A549 (cell line): ENCODE data around the gene MRTO4.
"Not testable (repeated sequence)": the region's sequence is repeated elsewhere in the genome, so short reads cannot be mapped to it uniquely, and the experiment has no call there.

ENCODE experiments used
- CHD4 ChIP-seq: fragments of 200-600 bp; sonication (generic); IDR thresholded peaks from 2 replicates; pipeline ENCODE4 v1.6.1; 2016; ENCODE audit warnings: antibody characterized with exemption, mild to moderate bottlenecking, borderline replicate concordance
- MYC ChIP-seq: IDR thresholded peaks from 2 replicates; pipeline ENCODE4 v1.6.1; 2012; ENCODE audit warnings: mild to moderate bottlenecking, inconsistent platforms, low read length, improper control_type of control experiment, borderline replicate concordance
- POLR2A ChIP-seq: IDR thresholded peaks from 2 replicates; pipeline ENCODE4 v1.6.1; 2012; ENCODE audit warnings: mild to moderate bottlenecking, low read length
- RCOR1 ChIP-seq: fragments of 150-350 bp; IDR thresholded peaks from 2 replicates; pipeline ENCODE4 v1.6.1; 2014; ENCODE audit warnings: antibody characterized with exemption, low read length, low read depth
- RNF2 ChIP-seq: fragments of 200-600 bp; sonication (generic); IDR thresholded peaks from 2 replicates; pipeline ENCODE4 v1.6.1; 2016; ENCODE audit warnings: low read depth, mild to moderate bottlenecking, antibody characterized with exemption, moderate library complexity, borderline replicate concordance
- TP53 ChIP-seq: fragments of 250-450 bp; sonication (Bioruptor Pico); IDR thresholded peaks from 2 replicates; pipeline ENCODE4 v1.5.0; 2021; ENCODE audit warnings: mild to moderate bottlenecking, moderate library complexity
- TF ChIP-seq, protein P1 (sequence below): fragments of 200-600 bp; sonication (generic); IDR thresholded peaks from 2 replicates; pipeline ENCODE4 v1.6.1; 2016; ENCODE audit warnings: antibody characterized with exemption, mild to moderate bottlenecking, moderate library complexity
- TF ChIP-seq, protein P2 (sequence below): fragments of >200 bp; sonication (Bioruptor Twin); formaldehyde crosslinking; IDR thresholded peaks from 3 replicates; pipeline ENCODE4 v1.5.1; 2016

DNA sequence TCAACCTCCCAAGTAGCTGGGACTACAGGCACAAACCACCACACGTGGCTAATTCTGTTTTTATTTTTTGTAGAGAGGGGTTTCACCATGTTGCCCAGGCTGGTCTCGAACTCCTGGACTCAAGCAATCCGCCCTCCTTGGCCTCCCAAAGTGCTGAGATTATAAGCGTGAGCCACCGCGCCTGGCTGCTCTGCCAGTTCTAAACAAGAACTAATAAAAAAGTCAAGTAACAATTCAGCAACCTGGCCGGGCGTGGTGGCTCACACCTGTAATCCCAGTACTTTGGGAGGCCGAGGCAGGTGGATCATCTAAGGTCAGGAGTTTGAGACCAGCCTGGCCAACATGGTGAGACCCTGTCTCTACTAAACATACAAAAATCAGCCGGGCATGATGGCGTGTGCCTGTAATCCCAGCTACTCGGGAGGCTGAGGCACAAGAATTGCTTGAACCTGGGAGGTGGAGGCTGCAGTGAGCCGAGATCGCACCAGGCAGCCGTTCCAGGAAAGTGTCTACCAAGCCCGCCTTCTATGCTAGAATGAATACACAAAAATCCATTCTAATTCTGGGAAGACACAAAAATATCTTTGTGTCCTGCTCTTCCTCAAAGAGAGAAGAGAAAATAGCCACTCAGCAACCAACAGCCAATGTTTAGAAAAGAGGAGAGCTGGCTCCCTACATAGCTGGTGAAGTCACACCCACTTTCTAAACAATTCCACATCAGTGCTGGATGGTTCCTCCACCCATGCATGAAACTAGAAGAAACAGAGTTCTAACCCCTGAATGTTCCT is 19.7 kb upstream of the MRTO4 start:
- TF ChIP-seq CHD4; RCOR1; POLR2A; TP53 (CRISPR knock-in tag); RNF2; MYC: not testable (repeated sequence)
- TF ChIP-seq, protein P1, sequence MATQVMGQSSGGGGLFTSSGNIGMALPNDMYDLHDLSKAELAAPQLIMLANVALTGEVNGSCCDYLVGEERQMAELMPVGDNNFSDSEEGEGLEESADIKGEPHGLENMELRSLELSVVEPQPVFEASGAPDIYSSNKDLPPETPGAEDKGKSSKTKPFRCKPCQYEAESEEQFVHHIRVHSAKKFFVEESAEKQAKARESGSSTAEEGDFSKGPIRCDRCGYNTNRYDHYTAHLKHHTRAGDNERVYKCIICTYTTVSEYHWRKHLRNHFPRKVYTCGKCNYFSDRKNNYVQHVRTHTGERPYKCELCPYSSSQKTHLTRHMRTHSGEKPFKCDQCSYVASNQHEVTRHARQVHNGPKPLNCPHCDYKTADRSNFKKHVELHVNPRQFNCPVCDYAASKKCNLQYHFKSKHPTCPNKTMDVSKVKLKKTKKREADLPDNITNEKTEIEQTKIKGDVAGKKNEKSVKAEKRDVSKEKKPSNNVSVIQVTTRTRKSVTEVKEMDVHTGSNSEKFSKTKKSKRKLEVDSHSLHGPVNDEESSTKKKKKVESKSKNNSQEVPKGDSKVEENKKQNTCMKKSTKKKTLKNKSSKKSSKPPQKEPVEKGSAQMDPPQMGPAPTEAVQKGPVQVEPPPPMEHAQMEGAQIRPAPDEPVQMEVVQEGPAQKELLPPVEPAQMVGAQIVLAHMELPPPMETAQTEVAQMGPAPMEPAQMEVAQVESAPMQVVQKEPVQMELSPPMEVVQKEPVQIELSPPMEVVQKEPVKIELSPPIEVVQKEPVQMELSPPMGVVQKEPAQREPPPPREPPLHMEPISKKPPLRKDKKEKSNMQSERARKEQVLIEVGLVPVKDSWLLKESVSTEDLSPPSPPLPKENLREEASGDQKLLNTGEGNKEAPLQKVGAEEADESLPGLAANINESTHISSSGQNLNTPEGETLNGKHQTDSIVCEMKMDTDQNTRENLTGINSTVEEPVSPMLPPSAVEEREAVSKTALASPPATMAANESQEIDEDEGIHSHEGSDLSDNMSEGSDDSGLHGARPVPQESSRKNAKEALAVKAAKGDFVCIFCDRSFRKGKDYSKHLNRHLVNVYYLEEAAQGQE: not testable (repeated sequence)
- TF ChIP-seq, protein P2, sequence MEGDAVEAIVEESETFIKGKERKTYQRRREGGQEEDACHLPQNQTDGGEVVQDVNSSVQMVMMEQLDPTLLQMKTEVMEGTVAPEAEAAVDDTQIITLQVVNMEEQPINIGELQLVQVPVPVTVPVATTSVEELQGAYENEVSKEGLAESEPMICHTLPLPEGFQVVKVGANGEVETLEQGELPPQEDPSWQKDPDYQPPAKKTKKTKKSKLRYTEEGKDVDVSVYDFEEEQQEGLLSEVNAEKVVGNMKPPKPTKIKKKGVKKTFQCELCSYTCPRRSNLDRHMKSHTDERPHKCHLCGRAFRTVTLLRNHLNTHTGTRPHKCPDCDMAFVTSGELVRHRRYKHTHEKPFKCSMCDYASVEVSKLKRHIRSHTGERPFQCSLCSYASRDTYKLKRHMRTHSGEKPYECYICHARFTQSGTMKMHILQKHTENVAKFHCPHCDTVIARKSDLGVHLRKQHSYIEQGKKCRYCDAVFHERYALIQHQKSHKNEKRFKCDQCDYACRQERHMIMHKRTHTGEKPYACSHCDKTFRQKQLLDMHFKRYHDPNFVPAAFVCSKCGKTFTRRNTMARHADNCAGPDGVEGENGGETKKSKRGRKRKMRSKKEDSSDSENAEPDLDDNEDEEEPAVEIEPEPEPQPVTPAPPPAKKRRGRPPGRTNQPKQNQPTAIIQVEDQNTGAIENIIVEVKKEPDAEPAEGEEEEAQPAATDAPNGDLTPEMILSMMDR: not testable (repeated sequence)
